Measurements from ENCODE around the gene GPR183. TPM values are rescaled to one million over a fixed set of nuclear protein-coding genes. Genes with fewer than 3 reads are reported as not detected.

GPR183 gene
- total RNA-seq, 1 experiment from 2014 or later = not detected

DNA sequence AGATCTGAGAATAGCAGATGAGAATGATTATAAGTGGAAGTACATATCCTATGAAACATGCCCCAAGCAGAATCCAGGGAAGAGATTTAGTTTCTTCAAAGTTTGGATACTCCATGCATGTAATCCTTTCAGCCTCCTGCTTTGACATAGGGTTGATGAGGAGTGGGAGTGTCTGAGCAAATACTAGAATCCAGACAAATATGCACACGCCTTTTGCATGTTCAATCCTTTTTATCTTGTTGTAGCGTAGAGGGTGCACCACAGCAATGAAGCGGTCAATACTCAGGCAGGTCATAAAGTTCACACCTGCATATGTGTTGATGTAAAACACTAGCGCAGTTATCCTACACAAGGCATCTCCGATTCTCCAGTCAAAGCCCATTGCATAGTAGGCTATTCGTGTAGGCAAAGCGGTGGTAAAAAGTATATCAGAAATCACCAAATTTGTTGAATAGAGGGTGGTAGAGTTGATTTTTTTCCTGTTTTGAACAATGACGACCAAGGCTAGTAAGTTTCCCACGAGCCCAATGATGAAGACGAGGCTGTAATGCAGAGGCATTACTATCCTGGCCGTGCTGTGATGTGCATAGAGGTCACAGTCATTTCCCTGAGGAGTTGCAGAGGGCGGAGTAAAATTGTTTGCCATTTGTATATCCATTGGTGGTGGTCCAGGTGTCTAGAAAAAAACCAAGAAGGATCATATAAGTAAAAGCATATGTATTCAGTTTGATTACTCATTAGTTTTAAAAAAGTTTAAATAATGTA is 11.5 kb downstream of the GPR183 start:
- DNase-seq (ENCODE audit: low spot score) = no peak

DNA sequence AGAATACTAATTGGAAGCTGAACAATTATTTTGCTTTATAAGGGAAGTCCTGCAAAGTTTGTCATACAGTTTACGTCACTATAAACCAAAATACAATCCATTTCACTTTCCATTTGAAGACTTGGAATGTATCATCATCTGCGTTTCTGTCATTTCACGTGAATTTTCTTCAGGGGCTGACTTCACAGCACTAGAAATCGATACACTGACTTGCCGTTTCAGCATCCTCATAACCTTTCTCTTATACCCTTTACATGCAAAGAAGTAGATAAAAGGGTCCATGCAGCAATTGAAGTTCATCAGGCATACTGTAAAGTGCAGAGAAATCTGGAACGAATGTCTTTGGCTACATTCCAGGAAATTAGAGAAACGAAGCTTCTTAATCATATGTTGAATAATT is 12.2 kb downstream of the GPR183 start:
- DNase-seq (ENCODE audit: low spot score) = no peak

DNA sequence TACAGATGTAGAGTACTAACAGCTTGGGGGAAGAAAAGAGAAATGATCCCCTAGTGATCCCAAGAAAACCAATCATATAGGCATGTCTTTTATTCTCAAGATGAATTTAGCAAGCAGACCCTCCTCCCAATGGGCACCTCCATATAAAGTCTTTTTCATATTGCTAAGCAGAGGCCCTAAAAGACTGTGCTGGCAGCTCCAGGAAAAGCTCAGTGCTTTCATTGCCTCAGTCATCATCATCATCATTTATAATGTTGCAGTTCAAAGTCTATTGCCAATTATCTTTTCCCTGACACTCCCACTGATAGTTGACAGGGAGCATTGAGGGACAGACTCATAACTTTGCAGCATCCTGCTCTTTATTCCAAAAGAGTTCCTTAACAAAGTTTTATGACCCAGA is 13.0 kb downstream of the GPR183 start:
- DNase-seq (ENCODE audit: low spot score) = no peak

DNA sequence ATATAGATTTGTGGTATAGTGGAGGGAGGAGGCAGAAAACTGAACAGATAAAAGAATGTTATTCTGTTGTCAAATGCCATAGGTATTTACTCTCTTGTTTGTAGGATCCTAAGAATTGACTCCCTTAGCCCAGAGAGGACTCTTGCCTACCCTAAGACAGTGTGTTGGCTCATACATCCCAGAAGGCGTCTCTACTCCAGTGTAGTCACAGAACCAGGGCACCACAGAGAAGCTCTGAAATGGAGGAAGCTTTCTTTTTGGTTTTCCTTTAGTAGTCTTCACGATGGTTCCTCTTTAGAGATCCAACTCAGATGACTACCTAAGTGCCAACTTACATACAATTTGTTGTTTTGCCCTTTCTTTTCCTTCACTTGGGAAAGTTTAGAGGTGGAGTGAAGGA is 14.0 kb downstream of the GPR183 start:
- no peak for DNase-seq (ENCODE audit: low spot score)

GRCh38 chr13:99290894-99291293 is 16.3 kb downstream of the GPR183 start:
- DNase-seq (ENCODE audit: low spot score) = no peak

DNA sequence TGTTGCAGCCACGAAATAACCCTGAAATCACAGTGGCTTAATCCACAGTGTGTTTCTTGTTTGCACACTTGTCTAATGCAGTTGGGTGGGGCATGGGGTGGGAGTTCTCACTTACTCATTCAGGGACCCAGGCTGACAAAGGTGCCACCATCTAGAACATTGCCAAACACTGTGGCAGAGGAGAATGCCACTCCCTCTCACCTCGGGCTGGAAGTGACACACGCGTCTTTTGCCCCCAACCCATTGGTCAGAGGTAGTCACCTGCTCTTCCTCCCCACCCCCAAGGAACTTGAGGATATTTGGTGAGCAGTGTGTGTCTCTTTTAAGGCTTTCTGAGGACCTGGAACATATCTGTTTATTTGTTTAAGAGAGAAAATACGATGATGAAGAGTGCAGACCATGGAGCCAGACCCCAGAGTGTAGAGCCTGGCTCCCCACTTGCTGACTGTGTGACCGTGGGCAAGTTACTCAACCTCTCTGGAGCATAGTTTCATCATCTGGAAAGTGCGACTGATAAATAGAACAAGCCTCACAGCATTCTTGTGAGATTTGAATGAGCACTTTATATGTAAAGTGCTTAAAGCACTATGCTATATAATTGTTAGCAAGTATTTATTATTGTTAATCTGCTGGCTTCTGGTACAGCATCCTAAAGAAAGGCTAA is 17.4 kb downstream of the GPR183 start:
- no peak for DNase-seq (ENCODE audit: low spot score)

- no peak for DNase-seq (ENCODE audit: low spot score)
Measured at GRCh38 chr13:99289271-99289670, 17.9 kb downstream of the GPR183 start.

DNA sequence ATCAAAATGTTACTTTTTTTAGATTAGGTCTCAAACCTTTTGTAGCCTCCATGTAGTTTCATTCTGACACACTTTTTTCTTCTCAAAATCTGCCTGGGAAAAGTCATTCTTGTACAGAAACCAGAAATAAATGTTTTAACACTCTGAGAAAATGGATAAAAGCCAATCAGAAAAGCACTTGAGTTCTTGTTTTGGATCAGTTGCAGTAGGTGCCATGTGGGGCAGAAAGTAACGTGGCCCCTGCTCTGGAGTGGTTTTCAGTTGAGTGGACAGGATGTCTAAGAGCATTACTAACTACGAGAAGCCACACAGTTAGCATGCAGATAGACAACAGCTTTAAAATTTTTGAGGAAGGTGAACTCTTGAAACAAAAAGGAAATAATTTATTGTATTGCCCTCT is 19.1 kb downstream of the GPR183 start:
- no peak for DNase-seq (ENCODE audit: low spot score)

DNA sequence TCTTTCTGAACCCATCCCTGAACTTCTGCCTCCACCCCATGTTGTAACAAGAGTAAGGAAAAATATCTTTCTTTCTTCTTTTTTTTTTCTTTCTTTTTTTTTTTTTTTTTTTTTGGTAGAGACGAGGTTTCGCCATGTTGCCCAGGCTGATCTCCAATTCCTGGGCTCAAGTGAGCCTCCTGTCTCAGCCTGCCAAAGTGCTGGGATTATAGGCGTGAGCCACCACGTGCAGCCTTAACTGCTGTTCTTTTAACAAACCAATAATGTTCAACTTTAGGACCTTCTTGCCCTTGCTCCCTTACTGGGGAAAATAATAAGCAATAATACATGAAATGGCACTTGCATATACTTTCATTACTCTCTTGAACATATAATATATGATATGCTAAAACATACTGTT is 19.6 kb downstream of the GPR183 start:
- no peak for DNase-seq (ENCODE audit: low spot score)

DNA sequence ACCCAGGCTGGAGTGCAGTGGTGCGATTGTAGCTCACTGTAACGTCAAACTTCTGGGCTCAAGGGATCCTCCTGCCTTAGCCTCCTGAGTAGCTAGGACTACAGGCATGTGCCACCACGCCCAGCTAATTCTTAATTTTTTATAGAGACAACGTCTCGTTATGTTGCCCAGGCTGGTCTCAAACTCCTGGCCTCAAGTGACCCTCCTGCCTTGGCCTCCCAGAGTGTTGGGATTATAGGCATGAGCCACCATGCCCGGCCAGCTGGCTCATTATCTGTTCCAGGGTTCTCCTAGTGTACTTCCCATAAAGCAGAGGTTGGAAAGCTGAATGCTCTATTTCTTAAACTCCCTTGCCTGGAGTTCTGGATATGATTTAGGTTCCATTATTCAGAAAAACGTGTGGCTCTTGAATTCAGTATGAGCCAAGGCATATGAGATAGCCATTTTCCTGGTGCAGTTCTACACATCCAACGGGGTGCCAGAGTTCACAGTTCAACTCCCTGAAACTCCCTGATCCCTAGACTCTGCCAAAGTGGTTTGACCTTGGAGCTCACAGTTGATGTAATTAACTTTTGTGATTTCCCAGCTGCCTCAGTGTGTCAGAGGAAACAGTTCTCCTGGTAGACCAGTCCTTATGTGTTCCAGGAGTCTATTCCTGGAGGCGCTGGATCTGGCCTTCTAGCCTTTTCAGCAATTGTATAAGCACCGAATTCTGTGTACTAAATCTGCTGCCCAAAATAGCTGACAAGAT is 21.6 kb downstream of the GPR183 start:
- no peak for DNase-seq (ENCODE audit: low spot score)

- DNase-seq (ENCODE audit: low spot score) = no peak
Measured at GRCh38 chr13:99282264-99283231, 24.7 kb downstream of the GPR183 start.

GRCh38 chr13:99281811-99282263 is 25.4 kb downstream of the GPR183 start:
- DNase-seq (ENCODE audit: low spot score) = no peak

DNA sequence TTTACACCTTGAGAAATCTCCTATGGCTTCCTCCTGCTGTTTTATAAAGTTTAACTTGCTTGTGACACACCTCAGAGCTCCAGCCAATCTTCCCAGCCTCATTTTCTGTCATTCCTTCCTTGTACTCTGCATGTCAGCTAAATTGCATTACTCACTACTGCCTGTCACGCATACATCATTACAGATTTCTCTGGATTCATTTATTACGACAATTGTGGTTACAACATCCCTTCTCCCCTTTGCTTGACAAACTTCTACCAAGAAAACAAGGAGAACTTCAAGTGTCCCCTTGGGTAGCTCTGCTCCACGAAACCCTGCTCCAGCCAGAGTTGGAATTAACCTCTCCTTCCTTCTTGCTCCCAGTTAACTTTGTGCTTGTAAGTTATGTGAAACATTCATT is 27.0 kb downstream of the GPR183 start:
- DNase-seq (ENCODE audit: low spot score) = no peak

- DNase-seq (ENCODE audit: low spot score) = no peak
Measured at GRCh38 chr13:99279637-99280036, 27.6 kb downstream of the GPR183 start.

DNA sequence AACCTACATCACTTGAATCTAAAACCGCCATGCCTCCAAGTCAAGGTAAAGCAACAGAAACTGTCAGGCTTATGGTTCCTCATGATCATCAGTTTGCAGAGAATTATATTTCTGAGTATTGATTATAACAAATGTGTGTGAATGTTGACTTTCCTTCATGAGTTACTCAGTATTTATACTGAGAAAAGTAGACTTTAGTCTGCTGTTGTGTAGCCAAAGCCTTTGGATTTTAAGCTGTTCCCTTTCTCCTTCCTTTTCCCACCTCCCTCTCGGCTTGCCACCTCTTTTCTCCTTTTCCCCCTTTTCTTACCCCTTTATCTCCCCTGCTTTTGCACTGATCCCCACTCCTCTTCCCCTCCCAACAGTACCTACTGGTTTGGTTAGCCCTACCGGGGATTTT is 28.4 kb downstream of the GPR183 start:
- no peak for DNase-seq (ENCODE audit: low spot score)

- DNase-seq (ENCODE audit: low spot score) = no peak
Measured at GRCh38 chr13:99278200-99278599, 29.0 kb downstream of the GPR183 start.

- DNase-seq (ENCODE audit: low spot score) = no peak
Measured at GRCh38 chr13:99277629-99278028, 29.6 kb downstream of the GPR183 start.

- no peak for DNase-seq (ENCODE audit: low spot score)
Measured at GRCh38 chr13:99276706-99277105, 30.5 kb downstream of the GPR183 start.

- DNase-seq (ENCODE audit: low spot score) = no peak
Measured at GRCh38 chr13:99275093-99275469, 32.1 kb downstream of the GPR183 start.

DNA sequence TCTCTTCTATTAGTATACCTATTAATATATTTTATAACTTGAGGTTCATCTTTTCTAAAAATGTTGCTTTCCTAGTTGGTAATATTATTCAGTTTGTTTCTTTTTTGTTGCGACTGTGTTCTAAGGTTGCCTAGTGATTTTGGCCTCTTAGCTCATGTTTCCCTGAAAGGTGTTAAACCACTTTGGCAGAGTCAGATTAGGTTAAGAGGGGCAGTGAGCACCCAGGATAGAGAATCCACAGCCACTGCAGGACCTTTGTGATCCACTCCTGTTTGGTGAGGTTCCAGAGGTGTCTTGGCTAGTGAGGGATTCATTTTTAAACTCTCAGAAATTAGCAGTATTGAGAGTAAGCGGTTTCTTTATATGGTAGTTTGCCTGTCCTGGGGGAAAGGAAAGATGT is 34.1 kb downstream of the GPR183 start:
- DNase-seq (ENCODE audit: low spot score) = no peak

GRCh38 chr13:99272481-99272880 is 34.7 kb downstream of the GPR183 start:
- DNase-seq (ENCODE audit: low spot score) = no peak

All from HT-29 (cell line).